Stimulated activated CD8-positive, alpha-beta memory T cell treated with anti-CD3 and anti-CD28 coated beads, Interleukin-4, amount 100 ng/mL, for 24 hours (primary cell): ENCODE results near the gene NFKB2.
A peak's percentile ranks its signal among the peaks of the same experiment; 100 is the strongest.

Source experiments
- DNase-seq: peaks from one replicate; pipeline ENCODE4 v3.0.0-alpha.2; 2020; ENCODE audit warnings: low read depth

Gene NFKB2

GRCh38 chr10:102394801-102395399, 605 bp upstream of the NFKB2 start:
- peak; percentile 55 for DNase-seq

GRCh38 chr10:102396317-102396650, 779 bp downstream of the NFKB2 start:
- DNase-seq, result no peak

- DNase-seq, result no peak
Measured at GRCh38 chr10:102396730-102397151, 1.2 kb downstream of the NFKB2 start.

- DNase-seq, result no peak
Measured at GRCh38 chr10:102397222-102398171, 2.0 kb downstream of the NFKB2 start.

GRCh38 chr10:102398172-102399020, 2.9 kb downstream of the NFKB2 start:
- no peak for DNase-seq

- peak; percentile 78 for DNase-seq
Measured at GRCh38 chr10:102399217-102400021, 3.9 kb downstream of the NFKB2 start.

GRCh38 chr10:102400076-102400475, 4.6 kb downstream of the NFKB2 start:
- no peak for DNase-seq

- no peak for DNase-seq
Measured at GRCh38 chr10:102400598-102401341, 5.3 kb downstream of the NFKB2 start.

GRCh38 chr10:102401342-102401654, 5.8 kb downstream of the NFKB2 start:
- DNase-seq, result no peak

- DNase-seq, result no peak
Measured at GRCh38 chr10:102401735-102402511, 6.4 kb downstream of the NFKB2 start.

- no peak for DNase-seq
Measured at GRCh38 chr10:102402512-102402896, 7.0 kb downstream of the NFKB2 start.

GRCh38 chr10:102403115-102403514, 7.6 kb downstream of the NFKB2 start:
- DNase-seq, result no peak

- DNase-seq, result no peak
Measured at GRCh38 chr10:102404361-102405107, 9.0 kb downstream of the NFKB2 start.

GRCh38 chr10:102405108-102405571, 9.6 kb downstream of the NFKB2 start:
- no peak for DNase-seq

- DNase-seq, result no peak
Measured at GRCh38 chr10:102405632-102406031, 10.1 kb downstream of the NFKB2 start.

- DNase-seq, result no peak
Measured at GRCh38 chr10:102406815-102407214, 11.3 kb downstream of the NFKB2 start.

GRCh38 chr10:102407425-102408130, 12.1 kb downstream of the NFKB2 start:
- DNase-seq, result no peak

GRCh38 chr10:102408131-102408727, 12.7 kb downstream of the NFKB2 start:
- no peak for DNase-seq
